ENCODE data around the gene HPCA. TPM values are rescaled to one million over a fixed set of nuclear protein-coding genes. Genes with fewer than 3 reads are reported as not detected.

Gene HPCA
- total RNA-seq, 2 donors from 2014 or later, result not detected

DNA sequence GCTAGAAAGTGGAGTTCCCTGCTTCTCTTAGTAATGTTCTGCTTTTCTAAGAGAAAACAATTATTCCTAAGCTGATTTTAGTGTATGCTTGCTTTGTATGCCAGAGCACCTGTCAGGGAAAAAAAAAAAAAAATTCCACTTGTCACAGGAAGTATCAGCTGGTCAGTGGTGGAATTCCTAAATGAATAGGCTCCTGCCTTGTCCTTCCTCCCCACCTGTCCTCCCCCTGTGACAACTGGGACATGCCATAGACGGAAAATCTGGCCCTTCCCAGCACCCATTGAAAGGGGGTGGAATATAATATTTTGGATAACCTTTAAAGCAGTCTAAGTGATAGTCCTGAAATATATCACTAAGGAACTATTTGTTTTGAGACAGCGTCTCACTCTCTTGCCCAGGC lies 26.4 kb upstream of the HPCA start:
- H3K36me3 ChIP-seq (replicated peaks in 1 of 2; ENCODE audit: insufficient read depth in 1 of 2, low read depth in 2 of 2), result peaks cover 0 to 4% of the 10 kb centered on the region in 2 donors
- no peak for ATAC-seq

DNA sequence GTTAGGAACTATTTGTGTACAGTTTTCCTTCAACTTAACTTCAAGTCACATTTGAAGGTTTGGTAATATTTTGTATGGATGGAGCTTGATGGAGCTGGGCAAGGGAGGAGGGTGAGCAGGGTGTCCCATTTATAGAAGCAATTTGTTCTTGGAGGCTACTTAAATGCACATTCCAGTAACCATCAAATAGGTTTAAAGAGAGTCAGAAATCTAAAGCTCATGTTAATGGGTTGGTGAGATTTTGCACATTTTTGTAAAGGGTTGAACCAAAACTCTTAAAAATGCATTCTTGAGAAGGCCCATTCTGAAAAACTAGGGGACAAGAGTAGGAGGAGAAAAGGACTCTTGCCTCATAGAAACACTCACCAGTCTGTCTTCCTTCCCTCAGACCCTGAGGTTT lies 25.7 kb upstream of the HPCA start:
- Histone ChIP-seq H3K9me3 (no peaks in the 10 kb centered on the region), H3K36me3 (replicated peaks in 1 of 2; ENCODE audit: insufficient read depth in 1 of 2, low read depth in 2 of 2) (peaks cover 0 to 4% of the 10 kb centered on the region in 2 donors), H3K27ac (no peak overlapping the region), H3K4me1 (no peaks in the 10 kb centered on the region), H3K4me3 (no peak overlapping the region), H3K27me3 (no peaks in the 10 kb centered on the region)
- no peak for TF ChIP-seq POLR2A (IDR thresholded peaks at IDR 0.05)
- TF ChIP-seq, protein P1, sequence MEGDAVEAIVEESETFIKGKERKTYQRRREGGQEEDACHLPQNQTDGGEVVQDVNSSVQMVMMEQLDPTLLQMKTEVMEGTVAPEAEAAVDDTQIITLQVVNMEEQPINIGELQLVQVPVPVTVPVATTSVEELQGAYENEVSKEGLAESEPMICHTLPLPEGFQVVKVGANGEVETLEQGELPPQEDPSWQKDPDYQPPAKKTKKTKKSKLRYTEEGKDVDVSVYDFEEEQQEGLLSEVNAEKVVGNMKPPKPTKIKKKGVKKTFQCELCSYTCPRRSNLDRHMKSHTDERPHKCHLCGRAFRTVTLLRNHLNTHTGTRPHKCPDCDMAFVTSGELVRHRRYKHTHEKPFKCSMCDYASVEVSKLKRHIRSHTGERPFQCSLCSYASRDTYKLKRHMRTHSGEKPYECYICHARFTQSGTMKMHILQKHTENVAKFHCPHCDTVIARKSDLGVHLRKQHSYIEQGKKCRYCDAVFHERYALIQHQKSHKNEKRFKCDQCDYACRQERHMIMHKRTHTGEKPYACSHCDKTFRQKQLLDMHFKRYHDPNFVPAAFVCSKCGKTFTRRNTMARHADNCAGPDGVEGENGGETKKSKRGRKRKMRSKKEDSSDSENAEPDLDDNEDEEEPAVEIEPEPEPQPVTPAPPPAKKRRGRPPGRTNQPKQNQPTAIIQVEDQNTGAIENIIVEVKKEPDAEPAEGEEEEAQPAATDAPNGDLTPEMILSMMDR (IDR thresholded peaks at IDR 0.05), result no peak
- DNase-seq (no peak), ATAC-seq (no peak)
- intact Hi-C loops (cut with DNase I), result no loop called here

More for the DNA sequence above, 26.4 kb upstream of the HPCA start:
- Histone ChIP-seq H3K9me3 (no peaks in the 10 kb centered on the region), H3K4me1 (no peaks in the 10 kb centered on the region), H3K27me3 (no peaks in the 10 kb centered on the region), H3K27ac (no peak overlapping the region), H3K4me3 (no peak overlapping the region)
- intact Hi-C loops (cut with DNase I), result no loop called here
- no peak for DNase-seq
- WGBS, 2 donors, result 91 to 100% methylated on average over 2 of the region's 2 CpGs
- TF ChIP-seq, protein P1 (IDR thresholded peaks at IDR 0.05), result no peak
- TF ChIP-seq POLR2A (IDR thresholded peaks at IDR 0.05), result no peak

DNA sequence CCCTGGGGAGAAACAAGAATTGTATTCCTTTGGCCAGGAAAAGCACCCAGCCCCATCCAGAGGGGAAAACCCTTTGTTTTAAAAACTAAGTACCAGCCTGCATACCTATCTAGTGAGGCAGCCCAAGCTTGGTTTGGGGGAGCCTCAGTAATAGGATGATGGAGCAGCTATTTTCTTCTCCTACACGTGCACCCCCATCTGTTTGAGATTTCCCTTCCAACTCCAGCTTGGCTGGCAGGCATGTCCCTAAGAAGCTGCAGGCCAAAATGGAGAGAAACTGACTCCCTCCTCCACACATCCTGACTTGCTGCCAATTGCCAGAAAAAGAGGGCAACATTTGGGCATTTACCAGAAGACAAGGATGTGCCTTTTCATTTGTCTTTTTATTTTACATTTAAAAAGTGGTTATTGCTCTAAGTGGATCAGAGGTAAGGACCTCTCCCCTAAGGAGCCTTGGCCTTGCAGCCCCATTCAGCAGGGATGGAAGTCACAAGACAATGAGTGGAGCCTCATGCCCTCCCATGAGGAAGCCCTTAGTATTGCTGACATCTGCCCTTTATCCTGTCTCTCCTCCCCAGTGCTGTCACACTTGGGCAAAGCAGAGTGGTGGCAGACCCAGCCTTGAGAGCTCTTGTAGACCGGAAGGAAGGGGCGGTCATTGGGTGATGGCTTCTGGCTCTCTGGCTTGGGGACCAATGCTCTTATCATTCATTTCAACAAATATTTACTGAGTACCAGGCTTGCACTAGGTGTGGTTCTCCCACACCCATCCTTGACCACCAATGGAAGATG lies 24.2 kb upstream of the HPCA start:
- Histone ChIP-seq H3K9me3 (no peaks in the 10 kb centered on the region), H3K27ac (no peak overlapping the region), H3K27me3 (no peaks in the 10 kb centered on the region), H3K4me1 (no peaks in the 10 kb centered on the region), H3K36me3 (replicated peaks in 1 of 2; ENCODE audit: insufficient read depth in 1 of 2, low read depth in 2 of 2) (peaks cover 0 to 2% of the 10 kb centered on the region in 2 donors), H3K4me3 (no peak overlapping the region)
- intact Hi-C loops (cut with DNase I), result no loop called here
- DNase-seq, result no peak
- TF ChIP-seq, protein P1 (IDR thresholded peaks at IDR 0.05), result no peak
- TF ChIP-seq POLR2A (IDR thresholded peaks at IDR 0.05), result no peak
- no peak for ATAC-seq
- WGBS, 2 donors, result 85 to 92% methylated on average over 3 of the region's 3 CpGs

DNA sequence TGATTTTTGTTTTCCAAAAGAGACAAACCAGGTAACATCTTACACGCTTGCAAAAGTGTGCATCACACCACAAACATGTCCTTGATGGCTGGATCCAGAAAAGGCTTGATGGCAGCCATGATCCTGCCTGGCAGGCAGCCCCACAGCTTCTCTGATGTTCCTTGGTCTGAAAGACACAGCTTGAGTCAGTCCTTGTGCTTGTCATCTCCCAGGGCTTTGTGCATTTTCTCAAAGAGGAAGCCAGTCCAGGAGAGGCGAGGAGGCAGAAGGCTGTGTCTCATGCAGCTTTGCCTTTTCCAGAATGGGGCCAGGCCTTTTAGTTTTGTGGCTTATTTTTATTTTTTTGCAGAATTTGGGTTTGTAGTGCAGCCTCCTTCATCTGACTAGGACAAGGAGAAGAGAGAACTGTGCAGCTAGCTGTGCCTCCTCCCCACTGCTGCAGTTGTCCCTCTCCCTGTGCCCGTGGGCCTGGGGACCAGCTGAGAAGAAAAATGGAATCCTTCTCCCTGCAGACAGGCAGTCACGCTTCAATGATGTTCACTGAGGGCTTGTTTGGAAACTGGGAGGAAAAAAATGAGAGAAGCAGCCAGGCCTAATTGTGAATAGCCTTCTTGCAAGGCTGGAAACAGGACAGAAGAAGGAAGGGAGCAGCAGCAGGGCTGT lies 22.9 kb upstream of the HPCA start:
- intact Hi-C loops (cut with DNase I), result no loop called here
- no peak for DNase-seq

More for the DNA sequence above, 22.9 kb upstream of the HPCA start:
- no peak overlapping the region for H3K4me3 ChIP-seq
- peaks cover 0 to 2% of the 10 kb centered on the region in 2 donors for H3K36me3 ChIP-seq (replicated peaks in 1 of 2; ENCODE audit: insufficient read depth in 1 of 2, low read depth in 2 of 2)
- H3K4me1 ChIP-seq, result no peaks in the 10 kb centered on the region
- TF ChIP-seq, protein P1 (IDR thresholded peaks at IDR 0.05), result no peak
- no peak for TF ChIP-seq POLR2A (IDR thresholded peaks at IDR 0.05)
- ATAC-seq, result no peak
- no peak overlapping the region for H3K27ac ChIP-seq
- 86 to 87% methylated on average over 4 of the region's 4 CpGs for WGBS, 2 donors
- H3K9me3 ChIP-seq, result no peaks in the 10 kb centered on the region
- no peaks in the 10 kb centered on the region for H3K27me3 ChIP-seq
